ENCODE data around the gene VOPP1. TPM values are rescaled to one million over a fixed set of nuclear protein-coding genes. Genes with fewer than 3 reads are reported as not detected.
"Not testable (repeated sequence)": the region's sequence is repeated elsewhere in the genome, so short reads cannot be mapped to it uniquely, and the experiment has no call there.

VOPP1 gene
- total RNA-seq, 4 donors from 2014 or later: 15.7 to 24.9 (median 20.3) TPM

GRCh38 chr7:55515569-55516279 lies 56.6 kb downstream of the VOPP1 start:
- Histone ChIP-seq H3K4me1 (no peaks in the 10 kb centered on the region), H3K27ac (no peak overlapping the region), H3K9me3 (no peaks in the 10 kb centered on the region), H3K4me3 (no peak overlapping the region), H3K27me3 (no peaks in the 10 kb centered on the region), H3K36me3 (peaks cover 25% of the 10 kb centered on the region)
- TF ChIP-seq, protein P1, sequence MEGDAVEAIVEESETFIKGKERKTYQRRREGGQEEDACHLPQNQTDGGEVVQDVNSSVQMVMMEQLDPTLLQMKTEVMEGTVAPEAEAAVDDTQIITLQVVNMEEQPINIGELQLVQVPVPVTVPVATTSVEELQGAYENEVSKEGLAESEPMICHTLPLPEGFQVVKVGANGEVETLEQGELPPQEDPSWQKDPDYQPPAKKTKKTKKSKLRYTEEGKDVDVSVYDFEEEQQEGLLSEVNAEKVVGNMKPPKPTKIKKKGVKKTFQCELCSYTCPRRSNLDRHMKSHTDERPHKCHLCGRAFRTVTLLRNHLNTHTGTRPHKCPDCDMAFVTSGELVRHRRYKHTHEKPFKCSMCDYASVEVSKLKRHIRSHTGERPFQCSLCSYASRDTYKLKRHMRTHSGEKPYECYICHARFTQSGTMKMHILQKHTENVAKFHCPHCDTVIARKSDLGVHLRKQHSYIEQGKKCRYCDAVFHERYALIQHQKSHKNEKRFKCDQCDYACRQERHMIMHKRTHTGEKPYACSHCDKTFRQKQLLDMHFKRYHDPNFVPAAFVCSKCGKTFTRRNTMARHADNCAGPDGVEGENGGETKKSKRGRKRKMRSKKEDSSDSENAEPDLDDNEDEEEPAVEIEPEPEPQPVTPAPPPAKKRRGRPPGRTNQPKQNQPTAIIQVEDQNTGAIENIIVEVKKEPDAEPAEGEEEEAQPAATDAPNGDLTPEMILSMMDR (IDR thresholded peaks at IDR 0.05): no peak
- 48% methylated on average over 13 of the region's 13 CpGs for WGBS
- no peak for DNase-seq (ENCODE audit: low spot score in 2 of 2)

DNA sequence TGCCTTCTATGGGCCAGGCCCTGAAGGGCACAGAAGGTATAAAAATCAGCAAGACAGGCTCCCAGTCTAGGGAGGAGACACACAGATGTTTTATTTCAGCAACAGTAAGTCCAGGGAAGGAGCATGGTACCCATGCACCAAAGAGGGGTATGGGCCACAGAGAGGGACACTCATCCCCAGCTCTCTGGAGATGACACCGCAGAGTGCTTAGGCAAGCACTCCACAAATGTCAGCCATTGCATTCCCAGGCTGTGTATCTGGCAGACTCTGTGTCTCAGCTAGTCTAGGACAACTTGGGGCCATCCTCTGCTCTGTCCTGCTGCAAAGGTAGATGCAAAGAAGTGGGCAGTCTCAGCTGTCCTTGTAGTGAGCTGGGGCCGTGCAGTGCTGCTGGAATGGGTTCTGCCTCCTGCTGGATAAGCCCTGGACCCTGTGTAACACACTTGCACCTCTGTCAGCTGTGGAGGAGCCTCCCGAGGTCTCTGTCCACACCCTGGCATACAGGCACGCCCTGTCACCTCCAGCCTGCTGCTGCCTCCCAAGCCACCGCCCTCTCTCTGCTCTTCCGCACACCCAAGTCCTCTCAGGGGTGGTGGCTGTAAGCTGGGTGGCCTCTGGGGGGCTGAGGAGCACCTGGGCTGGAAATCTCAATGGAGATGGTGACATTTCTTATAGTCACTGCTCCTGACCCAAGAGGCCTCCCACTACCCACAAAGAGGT lies 57.6 kb downstream of the VOPP1 start:
- no peaks in the 10 kb centered on the region for H3K9me3 ChIP-seq
- H3K27ac ChIP-seq: no peak overlapping the region
- H3K4me3 ChIP-seq: no peak overlapping the region
- peaks cover 25% of the 10 kb centered on the region for H3K36me3 ChIP-seq
- TF ChIP-seq, protein P1 (IDR thresholded peaks at IDR 0.05): no peak
- TF ChIP-seq EP300 (IDR thresholded peaks at IDR 0.05): no peak
- 93% methylated on average over 3 of the region's 6 CpGs for WGBS
- H3K4me1 ChIP-seq: no peaks in the 10 kb centered on the region
- no peaks in the 10 kb centered on the region for H3K27me3 ChIP-seq
- DNase-seq (ENCODE audit: low spot score in 2 of 2): no peak

GRCh38 chr7:55513868-55514267 lies 58.4 kb downstream of the VOPP1 start:
- H3K36me3 ChIP-seq: peaks cover 22% of the 10 kb centered on the region
- TF ChIP-seq EP300 (IDR thresholded peaks at IDR 0.05) (no peak), POLR2A (IDR thresholded peaks at IDR 0.05) (no peak), POLR2AphosphoS5 (IDR thresholded peaks at IDR 0.05) (no peak)
- TF ChIP-seq, protein P1 (IDR thresholded peaks at IDR 0.05): no peak
- H3K4me3 ChIP-seq: no peak overlapping the region
- DNase-seq (ENCODE audit: low spot score in 2 of 2): no peak
- 97% methylated on average over 5 of the region's 5 CpGs for WGBS
- H3K4me1 ChIP-seq: no peaks in the 10 kb centered on the region
- no peak overlapping the region for H3K27ac ChIP-seq
- H3K9me3 ChIP-seq: no peaks in the 10 kb centered on the region
- no peaks in the 10 kb centered on the region for H3K27me3 ChIP-seq

DNA sequence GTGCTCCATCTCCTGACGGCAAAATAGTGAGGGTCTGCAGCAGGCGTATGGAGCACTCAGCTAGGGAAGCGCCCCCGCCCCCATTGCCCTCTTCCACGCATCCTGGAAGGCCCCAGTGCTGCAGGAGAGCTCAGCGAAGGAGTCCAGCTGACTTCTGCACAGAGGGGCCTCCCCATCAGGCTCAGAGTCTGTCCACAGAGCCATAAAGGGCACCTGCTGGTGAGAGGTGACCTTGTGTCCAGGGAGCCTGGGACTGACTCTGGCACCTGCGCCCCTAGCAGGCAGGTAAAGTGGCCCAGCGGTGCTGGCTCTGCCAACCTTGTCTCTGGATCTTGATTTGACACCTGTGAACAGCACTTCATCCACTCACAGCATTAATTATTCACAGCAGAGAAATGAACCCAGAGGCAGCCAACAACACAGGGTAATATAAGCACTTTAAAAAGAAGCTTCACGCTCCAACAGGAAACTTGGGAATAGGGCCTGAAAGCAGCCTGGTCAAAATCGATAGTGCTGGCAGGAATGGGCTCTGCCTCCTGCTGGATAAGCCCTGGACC lies 59.6 kb downstream of the VOPP1 start:
- no peak for TF ChIP-seq POLR2A (IDR thresholded peaks at IDR 0.05)
- TF ChIP-seq POLR2AphosphoS5 (IDR thresholded peaks at IDR 0.05): no peak
- TF ChIP-seq, protein P1 (IDR thresholded peaks at IDR 0.05): no peak
- TF ChIP-seq EP300 (IDR thresholded peaks at IDR 0.05): no peak
- no peaks in the 10 kb centered on the region for H3K4me1 ChIP-seq
- 88% methylated on average over 9 of the region's 10 CpGs for WGBS
- H3K9me3 ChIP-seq: no peaks in the 10 kb centered on the region
- no peak overlapping the region for H3K4me3 ChIP-seq
- H3K27me3 ChIP-seq: no peaks in the 10 kb centered on the region
- H3K27ac ChIP-seq: no peak overlapping the region
- no peak for DNase-seq (ENCODE audit: low spot score in 2 of 2)
- peaks cover 11% of the 10 kb centered on the region for H3K36me3 ChIP-seq

DNA sequence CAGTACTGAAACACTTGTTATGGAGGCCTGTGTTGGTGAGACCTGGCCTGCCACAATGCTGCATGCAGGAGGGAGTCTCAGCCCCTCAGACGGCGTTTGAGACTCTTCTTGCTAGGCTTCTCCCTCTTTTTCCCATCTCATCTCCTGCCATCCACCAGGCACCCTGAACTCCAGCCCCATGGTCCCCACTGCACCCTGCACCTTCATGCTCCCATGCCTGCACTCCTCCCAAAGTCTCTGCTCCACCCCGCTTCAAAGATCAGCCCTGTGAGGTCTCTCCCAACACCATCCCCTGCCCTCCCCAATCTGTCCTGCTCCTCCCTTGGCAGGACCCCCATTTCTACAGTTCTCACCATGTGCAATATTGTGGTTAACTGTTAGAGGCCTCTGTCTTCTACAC lies 61.7 kb downstream of the VOPP1 start:
- H3K4me3 ChIP-seq: no peak overlapping the region
- WGBS: 94% methylated on average over 3 of the region's 3 CpGs
- no peak overlapping the region for H3K27ac ChIP-seq
- H3K36me3 ChIP-seq: peaks cover 9% of the 10 kb centered on the region
- no peak for DNase-seq (ENCODE audit: low spot score in 2 of 2)
- H3K4me1 ChIP-seq: no peaks in the 10 kb centered on the region
- H3K27me3 ChIP-seq: no peaks in the 10 kb centered on the region
- H3K9me3 ChIP-seq: no peaks in the 10 kb centered on the region
- TF ChIP-seq EP300 (IDR thresholded peaks at IDR 0.05) (no peak), POLR2A (IDR thresholded peaks at IDR 0.05) (no peak)

- H3K9me3 ChIP-seq; H3K4me3 ChIP-seq; H3K4me1 ChIP-seq; DNase-seq (ENCODE audit: low spot score in 2 of 2); H3K27ac ChIP-seq; H3K36me3 ChIP-seq; H3K27me3 ChIP-seq: not testable (repeated sequence)
- 97% methylated on average over 1 of the region's 1 CpG for WGBS
Observed at GRCh38 chr7:55510206-55510605, 62.1 kb downstream of the VOPP1 start.

All from suprapubic skin (tissue), 4 donors.